ENCODE results near the gene GFRA4.

- TF ChIP-seq EZH2 (IDR thresholded peaks at IDR 0.05; ENCODE audit: insufficient read depth, poor library complexity, severe bottlenecking): no peak
- TF ChIP-seq EZH2phosphoT487 (IDR thresholded peaks at IDR 0.05; ENCODE audit: insufficient read depth, low read depth): no peak
These were observed 40.8 kb downstream of the GFRA4 start for GRCh38 chr20:3622406-3622805.
